Hepatocyte (in vitro differentiated cells): ENCODE data around the gene PHF21B. TPM values are rescaled to one million over a fixed set of nuclear protein-coding genes. Genes with fewer than 3 reads are reported as not detected.

Source experiments
- DNase-seq: peaks from one replicate; pipeline ENCODE4 v3.0.0-alpha.2; 2016; ENCODE audit warnings: low spot score
- H2AFZ ChIP-seq: fragments of 200-600 bp; sonication (generic); 2 replicates; pipeline ENCODE4 v1.6.0; 2016; ENCODE audit warnings: antibody characterized with exemption, mild to moderate bottlenecking
- H3K27ac ChIP-seq: fragments of 200-600 bp; sonication (generic); 2 replicates; pipeline ENCODE4 v1.5.1; 2016; ENCODE audit warnings: mild to moderate bottlenecking
- H3K27me3 ChIP-seq: fragments of 200-600 bp; sonication (generic); 2 replicates; pipeline ENCODE4 v1.6.1; 2016
- H3K36me3 ChIP-seq: fragments of 200-600 bp; sonication (generic); replicated peaks from 2 replicates; pipeline ENCODE4 v1.5.1; 2016; ENCODE audit warnings: low read depth; ENCODE audit not compliant: insufficient read depth
- H3K4me1 ChIP-seq: fragments of 200-600 bp; sonication (generic); 2 replicates; pipeline ENCODE4 v1.5.1; 2016; ENCODE audit warnings: mild to moderate bottlenecking, moderate library complexity; ENCODE audit not compliant: insufficient read depth
- H3K4me2 ChIP-seq: fragments of 200-600 bp; sonication (generic); 2 replicates; pipeline ENCODE4 v1.6.0; 2016
- H3K4me3 ChIP-seq: fragments of 200-600 bp; sonication (generic); 2 replicates; pipeline ENCODE4 v1.5.1; 2016; ENCODE audit warnings: mild to moderate bottlenecking
- H3K79me2 ChIP-seq: fragments of 200-600 bp; sonication (generic); 2 replicates; pipeline ENCODE4 v1.6.0; 2017; ENCODE audit warnings: mild to moderate bottlenecking
- H3K9me2 ChIP-seq: fragments of 200-600 bp; sonication (generic); replicated peaks from 2 replicates; pipeline ENCODE4 v1.6.0; 2017; ENCODE audit warnings: mild to moderate bottlenecking; ENCODE audit not compliant: insufficient read depth
- H3K9me3 ChIP-seq: fragments of 200-600 bp; sonication (generic); 2 replicates; pipeline ENCODE4 v1.5.1; 2016; ENCODE audit warnings: low read depth, mild to moderate bottlenecking
- H4K20me1 ChIP-seq: fragments of 200-600 bp; sonication (generic); 2 replicates; pipeline ENCODE4 v1.6.0; 2016; ENCODE audit warnings: mild to moderate bottlenecking; ENCODE audit not compliant: insufficient read depth, poor library complexity, severe bottlenecking
- CTCF ChIP-seq: fragments of 200-600 bp; sonication (generic); IDR thresholded peaks from 2 replicates; pipeline ENCODE4 v1.5.1; 2016; ENCODE audit warnings: antibody characterized with exemption, mild to moderate bottlenecking; ENCODE audit not compliant: poor library complexity
- EZH2 ChIP-seq: fragments of 200-600 bp; sonication (generic); IDR thresholded peaks from 2 replicates; pipeline ENCODE4 v1.6.1; 2016; ENCODE audit warnings: antibody characterized with exemption, mild to moderate bottlenecking, borderline replicate concordance
- EZH2phosphoT487 ChIP-seq: fragments of 200-600 bp; sonication (generic); IDR thresholded peaks from one replicate; pipeline ENCODE4 v1.6.1; 2018; ENCODE audit warnings: antibody characterized with exemption, mild to moderate bottlenecking, low read depth, moderate library complexity; ENCODE audit not compliant: unreplicated experiment, severe bottlenecking
- WGBS: methylation state at CpG from one replicate; pipeline ENCODE4 v1.1.6; 2016; ENCODE audit warnings: low lambda C conversion rate; ENCODE audit errors: missing lambda C conversion rate; 5-methylcytosine and 5-hydroxymethylcytosine counted together
- polyA plus RNA-seq: library from polyadenylated mRNA; unstranded; fragments of >200 nt; fragmentation: Nextera tagmentation; extraction: Ambion mirVana; gene quantifications from 2 replicates; pipeline ENCODE4 v1.2.1, GENCODE V29; 2016
- total RNA-seq: library from RNA; depleted of rRNA; stranded (reverse); fragments of >200 nt; gene quantifications from 2 replicates; pipeline ENCODE4 v1.2.3, GENCODE V29; 2014

The PHF21B gene
- total and polyA plus RNA-seq, 2 experiments from 2014 or later, result 0.86 to 1.9 TPM

- no peak overlapping the region for H3K4me3 ChIP-seq
- no peak overlapping the region for H3K27ac ChIP-seq
- DNase-seq, result no peak
- H3K27me3 ChIP-seq, result no peaks in the 10 kb centered on the region
- H3K4me1 ChIP-seq, result no peaks in the 10 kb centered on the region
- no peak overlapping the region for H2AFZ ChIP-seq
- no peaks in the 10 kb centered on the region for H3K36me3 ChIP-seq
- no peaks in the 10 kb centered on the region for H4K20me1 ChIP-seq
- WGBS, result 96% methylated on average over 14 of the region's 14 CpGs
- no peaks in the 10 kb centered on the region for H3K9me3 ChIP-seq
- no peak overlapping the region for H3K4me2 ChIP-seq
- no peaks in the 10 kb centered on the region for H3K79me2 ChIP-seq
- TF ChIP-seq EZH2phosphoT487, result no peak
- no peak for TF ChIP-seq CTCF
- no peak for TF ChIP-seq EZH2
- H3K9me2 ChIP-seq, result no peaks in the 10 kb centered on the region
Observed at GRCh38 chr22:44920183-44920582, 89.6 kb downstream of the PHF21B start.

- no peaks in the 10 kb centered on the region for H4K20me1 ChIP-seq
- H3K79me2 ChIP-seq, result no peaks in the 10 kb centered on the region
- H3K4me2 ChIP-seq, result no peak overlapping the region
- no peaks in the 10 kb centered on the region for H3K4me1 ChIP-seq
- no peaks in the 10 kb centered on the region for H3K9me3 ChIP-seq
- H3K27ac ChIP-seq, result no peak overlapping the region
- no peaks in the 10 kb centered on the region for H3K27me3 ChIP-seq
- no peak for TF ChIP-seq EZH2phosphoT487
- no peak for TF ChIP-seq EZH2
- TF ChIP-seq CTCF, result no peak
- no peak overlapping the region for H3K4me3 ChIP-seq
- WGBS, result 88% methylated on average over 10 of the region's 10 CpGs
- no peak overlapping the region for H2AFZ ChIP-seq
- no peak for DNase-seq
- H3K36me3 ChIP-seq, result no peaks in the 10 kb centered on the region
- H3K9me2 ChIP-seq, result no peaks in the 10 kb centered on the region
Observed at GRCh38 chr22:44919691-44920090, 90.1 kb downstream of the PHF21B start.

- H3K4me1 ChIP-seq, result no peaks in the 10 kb centered on the region
- no peaks in the 10 kb centered on the region for H3K27me3 ChIP-seq
- H3K79me2 ChIP-seq, result no peaks in the 10 kb centered on the region
- DNase-seq, result no peak
- no peaks in the 10 kb centered on the region for H3K9me3 ChIP-seq
- H3K4me3 ChIP-seq, result no peak overlapping the region
- H4K20me1 ChIP-seq, result no peaks in the 10 kb centered on the region
- 95% methylated on average over 8 of the region's 8 CpGs for WGBS
- H3K4me2 ChIP-seq, result no peak overlapping the region
- H2AFZ ChIP-seq, result no peak overlapping the region
- no peak for TF ChIP-seq CTCF
- TF ChIP-seq EZH2phosphoT487, result no peak
- no peak for TF ChIP-seq EZH2
- no peaks in the 10 kb centered on the region for H3K9me2 ChIP-seq
- H3K36me3 ChIP-seq, result no peaks in the 10 kb centered on the region
- H3K27ac ChIP-seq, result no peak overlapping the region
Observed at GRCh38 chr22:44918925-44919392, 90.8 kb downstream of the PHF21B start.
